HEK293 (cell line): Measurements from ENCODE around the gene NYNRIN.
A peak's percentile ranks its signal among the peaks of the same experiment; 100 is the strongest.

Experiments
- BCL11A ChIP-seq: fragments of 450-650 bp; formaldehyde crosslinking; IDR thresholded peaks from 2 replicates; pipeline ENCODE4 v1.5.1; 2016; ENCODE audit warnings: low read depth, missing biosample characterization, missing genetic modification characterization
- ELK4 ChIP-seq: IDR thresholded peaks from 2 replicates; pipeline ENCODE4 v1.6.1; 2011; ENCODE audit warnings: mild to moderate bottlenecking, low read depth, low read length, borderline replicate concordance
- GFI1B ChIP-seq: fragments of 450-650 bp; formaldehyde crosslinking; IDR thresholded peaks from 2 replicates; pipeline ENCODE4 v1.5.1; 2016; ENCODE audit warnings: missing biosample characterization, missing genetic modification characterization
- HOXD13 ChIP-seq: sonication (generic); formaldehyde crosslinking; IDR thresholded peaks from 2 replicates; pipeline ENCODE4 v1.8.0; 2022; ENCODE audit warnings: missing genetic modification reagents, borderline replicate concordance
- OSR2 ChIP-seq: fragments of 450-650 bp; formaldehyde crosslinking; IDR thresholded peaks from 2 replicates; pipeline ENCODE4 v1.5.1; 2016; ENCODE audit warnings: missing biosample characterization, missing genetic modification characterization
- RBAK ChIP-seq: fragments of 450-650 bp; formaldehyde crosslinking; IDR thresholded peaks from 2 replicates; pipeline ENCODE4 v1.5.1; 2016; ENCODE audit warnings: missing biosample characterization, missing genetic modification characterization
- SP3 ChIP-seq: fragments of 450-650 bp; formaldehyde crosslinking; IDR thresholded peaks from 2 replicates; pipeline ENCODE4 v1.5.1; 2016; ENCODE audit warnings: missing biosample characterization, missing genetic modification characterization
- ZFP37 ChIP-seq: fragments of 450-650 bp; formaldehyde crosslinking; IDR thresholded peaks from 2 replicates; pipeline ENCODE4 v1.5.1; 2016; ENCODE audit warnings: missing biosample characterization, missing genetic modification characterization
- ZNF133 ChIP-seq: fragments of 450-650 bp; formaldehyde crosslinking; IDR thresholded peaks from 2 replicates; pipeline ENCODE4 v1.5.1; 2016; ENCODE audit warnings: missing biosample characterization, missing genetic modification characterization
- ZNF157 ChIP-seq: fragments of 450-650 bp; formaldehyde crosslinking; IDR thresholded peaks from 2 replicates; pipeline ENCODE4 v1.5.1; 2016; ENCODE audit warnings: missing biosample characterization, missing genetic modification characterization
- ZNF175 ChIP-seq: fragments of 450-650 bp; formaldehyde crosslinking; IDR thresholded peaks from 2 replicates; pipeline ENCODE4 v1.5.1; 2016; ENCODE audit warnings: missing biosample characterization, missing genetic modification characterization
- ZNF184 ChIP-seq: fragments of 450-650 bp; IDR thresholded peaks from 2 replicates; pipeline ENCODE4 v1.5.1; 2018; ENCODE audit warnings: missing biosample characterization, mild to moderate bottlenecking, missing genetic modification characterization
- ZNF2 ChIP-seq: fragments of 450-650 bp; formaldehyde crosslinking; IDR thresholded peaks from 2 replicates; pipeline ENCODE4 v1.5.1; 2016; ENCODE audit warnings: missing biosample characterization, missing genetic modification characterization
- ZNF214 ChIP-seq: fragments of 450-650 bp; formaldehyde crosslinking; IDR thresholded peaks from 2 replicates; pipeline ENCODE4 v1.5.1; 2017; ENCODE audit warnings: missing biosample characterization, mild to moderate bottlenecking, missing genetic modification characterization, borderline replicate concordance
- ZNF24 ChIP-seq: fragments of 450-650 bp; formaldehyde crosslinking; IDR thresholded peaks from 2 replicates; pipeline ENCODE4 v1.5.1; 2016; ENCODE audit warnings: missing biosample characterization, missing genetic modification characterization
- ZNF266 ChIP-seq: fragments of 450-650 bp; formaldehyde crosslinking; IDR thresholded peaks from 2 replicates; pipeline ENCODE4 v1.5.1; 2016; ENCODE audit warnings: missing biosample characterization, missing genetic modification characterization, low read depth
- ZNF341 ChIP-seq: fragments of 450-650 bp; formaldehyde crosslinking; IDR thresholded peaks from 2 replicates; pipeline ENCODE4; 2016; ENCODE audit warnings: low read depth, missing biosample characterization, missing genetic modification characterization
- ZNF362 ChIP-seq: fragments of 450-650 bp; formaldehyde crosslinking; IDR thresholded peaks from 2 replicates; pipeline ENCODE4 v1.5.1; 2016; ENCODE audit warnings: missing biosample characterization, missing genetic modification characterization
- ZNF423 ChIP-seq: fragments of 450-650 bp; formaldehyde crosslinking; IDR thresholded peaks from 2 replicates; pipeline ENCODE4 v1.5.1; 2016; ENCODE audit warnings: missing biosample characterization, missing genetic modification characterization
- ZNF48 ChIP-seq: fragments of 450-650 bp; formaldehyde crosslinking; IDR thresholded peaks from 2 replicates; pipeline ENCODE4 v1.5.1; 2016; ENCODE audit warnings: missing biosample characterization, missing genetic modification characterization
- ZNF560 ChIP-seq: fragments of 450-650 bp; formaldehyde crosslinking; IDR thresholded peaks from 2 replicates; pipeline ENCODE4 v1.5.1; 2017; ENCODE audit warnings: missing biosample characterization, missing genetic modification characterization, borderline replicate concordance
- ZNF585B ChIP-seq: fragments of 450-650 bp; formaldehyde crosslinking; IDR thresholded peaks from 2 replicates; pipeline ENCODE4 v1.5.1; 2016; ENCODE audit warnings: missing biosample characterization, missing genetic modification characterization
- ZNF600 ChIP-seq: fragments of 450-650 bp; formaldehyde crosslinking; IDR thresholded peaks from 2 replicates; pipeline ENCODE4 v1.5.1; 2016; ENCODE audit warnings: missing biosample characterization, missing genetic modification characterization
- ZNF623 ChIP-seq: fragments of 450-650 bp; formaldehyde crosslinking; IDR thresholded peaks from 2 replicates; pipeline ENCODE4 v1.5.1; 2016; ENCODE audit warnings: missing biosample characterization, missing genetic modification characterization
- ZNF626 ChIP-seq: fragments of 450-650 bp; sonication (Bioruptor Pico); formaldehyde crosslinking; IDR thresholded peaks from 2 replicates; pipeline ENCODE4 v1.5.1; 2018; ENCODE audit warnings: missing biosample characterization, missing genetic modification characterization, inconsistent platforms
- ZNF670 ChIP-seq: fragments of 450-650 bp; formaldehyde crosslinking; IDR thresholded peaks from 2 replicates; pipeline ENCODE4 v1.5.1; 2016; ENCODE audit warnings: missing biosample characterization, missing genetic modification characterization, low read depth
- ZNF677 ChIP-seq: fragments of 450-650 bp; IDR thresholded peaks from 2 replicates; pipeline ENCODE4 v1.5.0; 2018; ENCODE audit warnings: missing biosample characterization, mild to moderate bottlenecking, missing genetic modification characterization, moderate library complexity
- ZNF704 ChIP-seq: fragments of 450-650 bp; formaldehyde crosslinking; IDR thresholded peaks from 2 replicates; pipeline ENCODE4 v1.5.1; 2016; ENCODE audit warnings: missing biosample characterization, missing genetic modification characterization
- ZNF76 ChIP-seq: fragments of 450-650 bp; formaldehyde crosslinking; IDR thresholded peaks from 2 replicates; pipeline ENCODE4; 2016; ENCODE audit warnings: low read depth, missing biosample characterization, missing genetic modification characterization, borderline replicate concordance
- ZNF843 ChIP-seq: fragments of 450-650 bp; formaldehyde crosslinking; IDR thresholded peaks from 2 replicates; pipeline ENCODE4 v1.5.1; 2016; ENCODE audit warnings: missing biosample characterization, missing genetic modification characterization
- TF ChIP-seq, protein P1 (sequence below): fragments of 450-650 bp; formaldehyde crosslinking; IDR thresholded peaks from 2 replicates; pipeline ENCODE4 v1.5.1; 2016; ENCODE audit warnings: missing biosample characterization, missing genetic modification characterization
- TF ChIP-seq, protein P2 (sequence below): fragments of 450-650 bp; formaldehyde crosslinking; IDR thresholded peaks from 2 replicates; pipeline ENCODE4 v1.5.1; 2016; ENCODE audit warnings: missing biosample characterization, missing genetic modification characterization

NYNRIN gene

GRCh38 chr14:24442240-24443052 lies 43.6 kb downstream of the NYNRIN start, which contains the start of gene SDR39U1 (continued):
- TF ChIP-seq ZNF423 (tag by site-specific recombination), result no peak
- no peak for TF ChIP-seq ZNF626
- TF ChIP-seq ZNF2 (tag by site-specific recombination), result peak; percentile 84; the same call in 1 of the 2 replicates
- TF ChIP-seq ZNF341, result peak; percentile 86
- TF ChIP-seq ZNF670 (tag by site-specific recombination), result no peak
- peak; percentile 72 for TF ChIP-seq SP3 (tag by site-specific recombination)
- TF ChIP-seq ZNF184 (tag by site-specific recombination), result peak; percentile 42; the same call in 1 of the 2 replicates
- no peak for TF ChIP-seq ZNF560 (tag by site-specific recombination)
- TF ChIP-seq ZNF24 (tag by site-specific recombination), result peak; percentile 85
- no peak for TF ChIP-seq RBAK
- TF ChIP-seq GFI1B (tag by site-specific recombination), result no peak
- TF ChIP-seq ZNF266 (tag by site-specific recombination), result no peak
- no peak for TF ChIP-seq ELK4
- TF ChIP-seq, protein P1, sequence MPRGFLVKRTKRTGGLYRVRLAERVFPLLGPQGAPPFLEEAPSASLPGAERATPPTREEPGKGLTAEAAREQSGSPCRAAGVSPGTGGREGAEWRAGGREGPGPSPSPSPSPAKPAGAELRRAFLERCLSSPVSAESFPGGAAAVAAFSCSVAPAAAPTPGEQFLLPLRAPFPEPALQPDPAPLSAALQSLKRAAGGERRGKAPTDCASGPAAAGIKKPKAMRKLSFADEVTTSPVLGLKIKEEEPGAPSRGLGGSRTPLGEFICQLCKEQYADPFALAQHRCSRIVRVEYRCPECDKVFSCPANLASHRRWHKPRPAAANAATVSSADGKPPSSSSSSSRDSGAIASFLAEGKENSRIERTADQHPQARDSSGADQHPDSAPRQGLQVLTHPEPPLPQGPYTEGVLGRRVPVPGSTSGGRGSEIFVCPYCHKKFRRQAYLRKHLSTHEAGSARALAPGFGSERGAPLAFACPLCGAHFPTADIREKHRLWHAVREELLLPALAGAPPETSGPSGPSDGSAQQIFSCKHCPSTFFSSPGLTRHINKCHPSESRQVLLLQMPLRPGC (tag by site-specific recombination), result peak; percentile 63
- TF ChIP-seq, protein P2, sequence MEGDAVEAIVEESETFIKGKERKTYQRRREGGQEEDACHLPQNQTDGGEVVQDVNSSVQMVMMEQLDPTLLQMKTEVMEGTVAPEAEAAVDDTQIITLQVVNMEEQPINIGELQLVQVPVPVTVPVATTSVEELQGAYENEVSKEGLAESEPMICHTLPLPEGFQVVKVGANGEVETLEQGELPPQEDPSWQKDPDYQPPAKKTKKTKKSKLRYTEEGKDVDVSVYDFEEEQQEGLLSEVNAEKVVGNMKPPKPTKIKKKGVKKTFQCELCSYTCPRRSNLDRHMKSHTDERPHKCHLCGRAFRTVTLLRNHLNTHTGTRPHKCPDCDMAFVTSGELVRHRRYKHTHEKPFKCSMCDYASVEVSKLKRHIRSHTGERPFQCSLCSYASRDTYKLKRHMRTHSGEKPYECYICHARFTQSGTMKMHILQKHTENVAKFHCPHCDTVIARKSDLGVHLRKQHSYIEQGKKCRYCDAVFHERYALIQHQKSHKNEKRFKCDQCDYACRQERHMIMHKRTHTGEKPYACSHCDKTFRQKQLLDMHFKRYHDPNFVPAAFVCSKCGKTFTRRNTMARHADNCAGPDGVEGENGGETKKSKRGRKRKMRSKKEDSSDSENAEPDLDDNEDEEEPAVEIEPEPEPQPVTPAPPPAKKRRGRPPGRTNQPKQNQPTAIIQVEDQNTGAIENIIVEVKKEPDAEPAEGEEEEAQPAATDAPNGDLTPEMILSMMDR (tag by site-specific recombination), result 0 out of 2 replicates have a peak, but pooled peaks have one; percentile 36
- TF ChIP-seq ZNF585B (tag by site-specific recombination), result no peak
- no peak for TF ChIP-seq ZNF362
- no peak for TF ChIP-seq ZNF214 (tag by site-specific recombination)
- no peak for TF ChIP-seq ZFP37
- TF ChIP-seq ZNF76 (tag by site-specific recombination), result peak; percentile 55; the same call in 1 of the 2 replicates
- TF ChIP-seq ZNF48 (tag by site-specific recombination), result no peak
- peak; percentile 93 for TF ChIP-seq HOXD13 (CRISPR knock-in tag)
- TF ChIP-seq ZNF600, result 0 out of 2 replicates have a peak, but pooled peaks have one; percentile 81
- TF ChIP-seq ZNF175, result no peak
- TF ChIP-seq ZNF843 (tag by site-specific recombination), result no peak
- TF ChIP-seq ZNF157 (tag by site-specific recombination), result no peak
- no peak for TF ChIP-seq ZNF704
- TF ChIP-seq OSR2 (tag by site-specific recombination), result no peak
- no peak for TF ChIP-seq BCL11A (tag by site-specific recombination)
- no peak for TF ChIP-seq ZNF677
- TF ChIP-seq ZNF133 (tag by site-specific recombination), result no peak
- 0 out of 2 replicates have a peak, but pooled peaks have one; percentile 9 for TF ChIP-seq ZNF623
